Measurements from ENCODE around the gene MRPL51. TPM values are rescaled to one million over a fixed set of nuclear protein-coding genes. Genes with fewer than 3 reads are reported as not detected.

The MRPL51 gene
- polyA plus RNA-seq, 1 donor (not counting 4 experiments of a cell fraction or from before 2014, with no cell fraction given): 184 TPM

DNA sequence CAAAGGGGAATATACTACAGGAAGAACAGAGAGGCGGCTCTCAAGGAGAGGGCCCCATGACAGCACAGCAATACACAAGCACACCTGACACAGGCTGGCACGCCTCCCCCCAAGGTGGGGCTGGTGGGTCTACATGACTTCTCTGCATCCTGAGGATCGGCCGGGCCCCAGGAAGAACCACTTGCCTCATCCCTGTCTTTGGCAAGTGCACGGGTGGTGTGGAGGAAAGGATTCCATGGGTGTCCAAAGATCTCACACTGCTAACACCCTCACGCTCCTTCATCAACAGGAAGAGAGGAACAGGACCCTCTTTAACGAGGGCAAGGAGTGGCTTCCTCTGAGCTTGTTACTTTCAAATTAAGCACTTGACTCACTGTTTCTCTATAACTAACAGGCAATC, 29.8 kb downstream of the MRPL51 start:
- no peak overlapping the region for H3K4me3 ChIP-seq (ENCODE audit: control insufficient read depth in 2 of 3, extremely low read depth in 1 of 3, insufficient read depth in 2 of 3, low read depth in 1 of 3, low read length in 3 of 3)
- H3K9me3 ChIP-seq (ENCODE audit: control insufficient read depth, low read depth, low read length): no peaks in the 10 kb centered on the region
- H3K9me1 ChIP-seq (ENCODE audit: control insufficient read depth, extremely low read depth, insufficient read depth, low read length): no peaks in the 10 kb centered on the region
- FAIRE-seq (no peak), DNase-seq (ENCODE audit: low read depth, low spot score) (no peak)
- H3K4me2 ChIP-seq (ENCODE audit: control insufficient read depth, extremely low read depth, insufficient read depth, low read depth, low read length): no peak overlapping the region
- dilution Hi-C loops (cut with MboI; ENCODE audit: extremely low pct_ligation_motif_present, low sequenced_read_pairs): no loop called here
- no peak overlapping the region for H3K9ac ChIP-seq (ENCODE audit: control insufficient read depth, extremely low read depth, insufficient read depth, low read length)
- H3K36me3 ChIP-seq (ENCODE audit: control insufficient read depth in 2 of 2, extremely low read depth in 1 of 2, insufficient read depth in 2 of 2, low read length in 2 of 2): peaks cover 15 to 28% of the 10 kb centered on the region in 2 experiments
- H2AFZ ChIP-seq (ENCODE audit: control insufficient read depth, low read length): no peak overlapping the region
- H3K4me1 ChIP-seq (ENCODE audit: control insufficient read depth, extremely low read depth, insufficient read depth, low read length): peaks cover 4% of the 10 kb centered on the region
- H3K79me2 ChIP-seq (ENCODE audit: control insufficient read depth, insufficient read depth, low read length): no peaks in the 10 kb centered on the region
- H4K20me1 ChIP-seq (ENCODE audit: control insufficient read depth, extremely low read depth, insufficient read depth, low read length): no peaks in the 10 kb centered on the region
- H3K27ac ChIP-seq (ENCODE audit: control insufficient read depth, insufficient read depth, low read length): no peak overlapping the region
- H3K27me3 ChIP-seq (ENCODE audit: control insufficient read depth, extremely low read depth, insufficient read depth, low read length): no peaks in the 10 kb centered on the region
- TF ChIP-seq, protein P1, sequence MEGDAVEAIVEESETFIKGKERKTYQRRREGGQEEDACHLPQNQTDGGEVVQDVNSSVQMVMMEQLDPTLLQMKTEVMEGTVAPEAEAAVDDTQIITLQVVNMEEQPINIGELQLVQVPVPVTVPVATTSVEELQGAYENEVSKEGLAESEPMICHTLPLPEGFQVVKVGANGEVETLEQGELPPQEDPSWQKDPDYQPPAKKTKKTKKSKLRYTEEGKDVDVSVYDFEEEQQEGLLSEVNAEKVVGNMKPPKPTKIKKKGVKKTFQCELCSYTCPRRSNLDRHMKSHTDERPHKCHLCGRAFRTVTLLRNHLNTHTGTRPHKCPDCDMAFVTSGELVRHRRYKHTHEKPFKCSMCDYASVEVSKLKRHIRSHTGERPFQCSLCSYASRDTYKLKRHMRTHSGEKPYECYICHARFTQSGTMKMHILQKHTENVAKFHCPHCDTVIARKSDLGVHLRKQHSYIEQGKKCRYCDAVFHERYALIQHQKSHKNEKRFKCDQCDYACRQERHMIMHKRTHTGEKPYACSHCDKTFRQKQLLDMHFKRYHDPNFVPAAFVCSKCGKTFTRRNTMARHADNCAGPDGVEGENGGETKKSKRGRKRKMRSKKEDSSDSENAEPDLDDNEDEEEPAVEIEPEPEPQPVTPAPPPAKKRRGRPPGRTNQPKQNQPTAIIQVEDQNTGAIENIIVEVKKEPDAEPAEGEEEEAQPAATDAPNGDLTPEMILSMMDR (optimal IDR thresholded peaks at IDR 0.05 in 1 of 3, IDR thresholded peaks at IDR 0.05 in 1 of 3, conservative IDR thresholded peaks at IDR 0.05 in 1 of 3; ENCODE audit: extremely low read depth in 1 of 3, insufficient read depth in 2 of 3, low read length in 3 of 3): no peak
- TF ChIP-seq EZH2 (IDR thresholded peaks at IDR 0.05; ENCODE audit: low read length): no peak

DNA sequence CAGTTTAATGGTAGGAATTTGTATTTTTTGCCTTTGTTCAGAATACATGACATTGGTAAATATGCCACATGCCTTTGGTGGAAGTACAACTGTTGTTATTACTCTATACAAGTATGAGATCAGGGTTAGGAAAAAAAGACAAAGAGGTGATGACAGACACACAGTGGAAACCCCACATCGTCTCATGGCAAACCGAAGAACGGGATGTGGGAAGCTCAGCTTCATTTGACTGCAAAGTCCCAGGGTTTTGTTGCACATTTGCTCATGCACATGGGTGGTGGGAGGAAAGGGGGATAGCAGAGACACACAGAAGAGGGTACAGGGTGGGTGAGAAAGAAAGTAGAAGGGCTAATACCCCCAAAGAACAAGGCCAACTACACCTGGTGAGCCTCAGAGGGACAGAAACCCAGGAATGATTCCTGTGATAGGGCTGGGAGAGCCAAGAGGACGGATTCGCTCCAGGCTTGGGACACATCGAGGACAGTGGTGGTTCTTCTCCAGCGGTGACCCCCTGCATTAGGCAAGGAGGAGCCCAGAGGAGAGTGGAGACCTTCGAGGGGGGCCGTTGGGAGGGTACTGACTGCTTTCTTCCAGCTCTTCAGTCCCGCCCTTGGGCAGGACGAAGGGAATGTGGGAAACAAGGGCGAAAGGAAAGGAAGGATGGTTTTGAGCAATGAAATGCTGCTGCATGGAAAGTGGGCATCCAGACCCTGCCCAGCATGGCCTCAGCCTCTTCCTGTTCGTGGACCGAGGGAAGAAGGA, 30.6 kb downstream of the MRPL51 start:
- FAIRE-seq: no peak
- TF ChIP-seq EZH2 (IDR thresholded peaks at IDR 0.05; ENCODE audit: low read length): no peak
- TF ChIP-seq, protein P1 (optimal IDR thresholded peaks at IDR 0.05 in 1 of 3, IDR thresholded peaks at IDR 0.05 in 1 of 3, conservative IDR thresholded peaks at IDR 0.05 in 1 of 3; ENCODE audit: extremely low read depth in 1 of 3, insufficient read depth in 2 of 3, low read length in 3 of 3): no peak
- Histone ChIP-seq H3K9me1 (ENCODE audit: control insufficient read depth, extremely low read depth, insufficient read depth, low read length) (no peaks in the 10 kb centered on the region), H3K4me2 (ENCODE audit: control insufficient read depth, extremely low read depth, insufficient read depth, low read depth, low read length) (no peak overlapping the region), H3K9me3 (ENCODE audit: control insufficient read depth, low read depth, low read length) (no peaks in the 10 kb centered on the region), H2AFZ (ENCODE audit: control insufficient read depth, low read length) (no peak overlapping the region), H3K79me2 (ENCODE audit: control insufficient read depth, insufficient read depth, low read length) (no peaks in the 10 kb centered on the region), H3K27ac (ENCODE audit: control insufficient read depth, insufficient read depth, low read length) (no peak overlapping the region), H3K4me3 (ENCODE audit: control insufficient read depth in 2 of 3, extremely low read depth in 1 of 3, insufficient read depth in 2 of 3, low read depth in 1 of 3, low read length in 3 of 3) (no peak overlapping the region), H3K36me3 (ENCODE audit: control insufficient read depth in 2 of 2, extremely low read depth in 1 of 2, insufficient read depth in 2 of 2, low read length in 2 of 2) (peaks cover 16 to 31% of the 10 kb centered on the region in 2 experiments), H4K20me1 (ENCODE audit: control insufficient read depth, extremely low read depth, insufficient read depth, low read length) (no peaks in the 10 kb centered on the region), H3K27me3 (ENCODE audit: control insufficient read depth, extremely low read depth, insufficient read depth, low read length) (no peaks in the 10 kb centered on the region), H3K9ac (ENCODE audit: control insufficient read depth, extremely low read depth, insufficient read depth, low read length) (no peak overlapping the region), H3K4me1 (ENCODE audit: control insufficient read depth, extremely low read depth, insufficient read depth, low read length) (peaks cover 4% of the 10 kb centered on the region)
- no peak for DNase-seq (ENCODE audit: low read depth, low spot score)
- dilution Hi-C loops (cut with MboI; ENCODE audit: extremely low pct_ligation_motif_present, low sequenced_read_pairs): no loop called here

Data from keratinocyte (primary cell).